ENCODE measurements around the gene NPC2. TPM values are rescaled to one million over a fixed set of nuclear protein-coding genes. Genes with fewer than 3 reads are reported as not detected.

Gene NPC2
- total RNA-seq, 1 experiment from 2014 or later, result 137 TPM

DNA sequence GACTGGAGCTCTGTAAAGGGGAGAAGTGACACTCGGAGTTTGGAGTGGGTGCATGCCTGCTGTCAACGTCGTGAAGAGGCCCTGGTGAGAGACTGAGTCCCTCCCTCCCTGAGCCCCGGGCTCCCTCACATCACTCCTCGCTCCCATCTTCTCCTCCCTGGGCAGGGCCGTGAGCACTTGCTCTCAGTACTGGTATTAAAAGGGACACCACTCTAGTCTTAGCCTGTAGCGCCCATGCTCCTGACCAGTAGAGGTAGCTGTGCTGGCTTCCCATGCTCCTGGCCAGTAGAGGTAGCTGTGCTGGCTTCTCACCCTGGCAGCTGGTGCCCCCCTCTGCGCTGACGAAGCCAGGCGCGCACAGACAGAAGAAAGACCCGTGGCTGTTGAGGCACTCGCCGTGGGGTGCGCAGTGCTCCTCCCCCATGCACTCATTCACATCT lies 15.2 kb upstream of the NPC2 start:
- no peak overlapping the region for H3K4me2 ChIP-seq (ENCODE audit: insufficient read depth, insufficient read length, low read length)
- no peak overlapping the region for H2BK5ac ChIP-seq (ENCODE audit: insufficient read length, low read length)
- no CpG with 5 or more reads among the region's 15 CpGs for WGBS (ENCODE audit: extremely low coverage, insufficient read length, low lambda C conversion rate)
- no peak overlapping the region for H3K4ac ChIP-seq (ENCODE audit: low read depth, low read length)
- no peaks in the 10 kb centered on the region for H3K36me3 Mint-ChIP-seq (ENCODE audit: insufficient read depth in 1 of 3, low read depth in 3 of 3)
- H2BK15ac ChIP-seq (ENCODE audit: low read depth, low read length), result no peak overlapping the region
- no peak overlapping the region; a peak in 1 of 7 replicates for H3K27ac Mint-ChIP-seq
- peaks cover 23% of the 10 kb centered on the region for H3K27me3 Mint-ChIP-seq (ENCODE audit: low read depth)
- H3K23me2 ChIP-seq (ENCODE audit: insufficient read length, low read depth, low read length, poor library complexity, severe bottlenecking), result no peaks in the 10 kb centered on the region
- TF ChIP-seq, protein P1, sequence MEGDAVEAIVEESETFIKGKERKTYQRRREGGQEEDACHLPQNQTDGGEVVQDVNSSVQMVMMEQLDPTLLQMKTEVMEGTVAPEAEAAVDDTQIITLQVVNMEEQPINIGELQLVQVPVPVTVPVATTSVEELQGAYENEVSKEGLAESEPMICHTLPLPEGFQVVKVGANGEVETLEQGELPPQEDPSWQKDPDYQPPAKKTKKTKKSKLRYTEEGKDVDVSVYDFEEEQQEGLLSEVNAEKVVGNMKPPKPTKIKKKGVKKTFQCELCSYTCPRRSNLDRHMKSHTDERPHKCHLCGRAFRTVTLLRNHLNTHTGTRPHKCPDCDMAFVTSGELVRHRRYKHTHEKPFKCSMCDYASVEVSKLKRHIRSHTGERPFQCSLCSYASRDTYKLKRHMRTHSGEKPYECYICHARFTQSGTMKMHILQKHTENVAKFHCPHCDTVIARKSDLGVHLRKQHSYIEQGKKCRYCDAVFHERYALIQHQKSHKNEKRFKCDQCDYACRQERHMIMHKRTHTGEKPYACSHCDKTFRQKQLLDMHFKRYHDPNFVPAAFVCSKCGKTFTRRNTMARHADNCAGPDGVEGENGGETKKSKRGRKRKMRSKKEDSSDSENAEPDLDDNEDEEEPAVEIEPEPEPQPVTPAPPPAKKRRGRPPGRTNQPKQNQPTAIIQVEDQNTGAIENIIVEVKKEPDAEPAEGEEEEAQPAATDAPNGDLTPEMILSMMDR (conservative IDR thresholded peaks at IDR 0.05), result peak; percentile 91
- H2AK5ac ChIP-seq (ENCODE audit: insufficient read length, low read length), result no peak overlapping the region
- no peak overlapping the region for H3K23ac ChIP-seq (ENCODE audit: insufficient read length, low read depth, low read length)
- no peak overlapping the region for H4K91ac ChIP-seq (ENCODE audit: insufficient read length, low read depth, low read length)
- H2BK20ac ChIP-seq (ENCODE audit: low read depth, low read length, poor library complexity, severe bottlenecking), result no peak overlapping the region
- peaks cover 29 to 33% of the 10 kb centered on the region in 2 experiments for H3K4me1 Mint-ChIP-seq
- H3K9me3 Mint-ChIP-seq, result no peaks in the 10 kb centered on the region
- no peak overlapping the region for H3K4me3 Mint-ChIP-seq
- H4K20me1 ChIP-seq (ENCODE audit: control insufficient read depth, insufficient read depth, insufficient read length), result no peaks in the 10 kb centered on the region
- H3K79me1 ChIP-seq (ENCODE audit: insufficient read depth, low read depth, low read length, poor library complexity, severe bottlenecking), result no peaks in the 10 kb centered on the region
- no peak overlapping the region for H3T11ph ChIP-seq (ENCODE audit: low read length)
- no peak overlapping the region for H2BK120ac ChIP-seq (ENCODE audit: low read depth, low read length, poor library complexity, severe bottlenecking)
- H3K56ac ChIP-seq (ENCODE audit: insufficient read length, low read depth, low read length), result no peak overlapping the region
- no peak overlapping the region for H4K8ac ChIP-seq (replicated peaks; ENCODE audit: insufficient read length, low read depth, low read length)
- no peak overlapping the region for H4K5ac ChIP-seq (ENCODE audit: insufficient read length, low read depth, low read length)
- peak; percentile 90 for DNase-seq
- H3K27ac ChIP-seq (ENCODE audit: insufficient read length, low read depth, low read length), result no peak overlapping the region
- no peak overlapping the region for H3K14ac ChIP-seq (ENCODE audit: insufficient read depth, low read length)
- no peak overlapping the region for H3K18ac ChIP-seq (ENCODE audit: insufficient read length, low read depth, low read length)
- H3K9me3 ChIP-seq (ENCODE audit: control insufficient read depth, low read depth, low read length), result no peaks in the 10 kb centered on the region
- H3K27me3 ChIP-seq (ENCODE audit: insufficient read depth, low read length), result no peaks in the 10 kb centered on the region
- no peaks in the 10 kb centered on the region for H3K79me2 ChIP-seq (ENCODE audit: insufficient read depth, low read length)
- H3K9ac ChIP-seq (ENCODE audit: extremely low read depth, insufficient read length, low read length), result no peak overlapping the region
- H3K4me1 ChIP-seq (ENCODE audit: insufficient read depth, low read length), result peaks cover 5% of the 10 kb centered on the region; the same call in 1 of the 2 replicates
- no peak overlapping the region for H2AFZ ChIP-seq (ENCODE audit: low read length)
- H2BK12ac ChIP-seq (ENCODE audit: insufficient read length, low read depth, low read length), result no peak overlapping the region
